ENCODE results near the gene KIF13A.
"Not testable (repeated sequence)": the region's sequence is repeated elsewhere in the genome, so short reads cannot be mapped to it uniquely, and the experiment has no call there.

KIF13A gene

GRCh38 chr6:17967668-17968518, 19.5 kb downstream of the KIF13A start:
- DNase-seq: no peak

GRCh38 chr6:17966451-17966850, 21.0 kb downstream of the KIF13A start:
- DNase-seq: no peak

- no peak for DNase-seq
These were observed 22.0 kb downstream of the KIF13A start for GRCh38 chr6:17965397-17965796.

GRCh38 chr6:17964633-17965032, 22.8 kb downstream of the KIF13A start:
- DNase-seq: no peak

GRCh38 chr6:17962436-17963031, 24.9 kb downstream of the KIF13A start:
- peak; percentile 2 for DNase-seq

- no peak for DNase-seq
These were observed 28.1 kb downstream of the KIF13A start for GRCh38 chr6:17959302-17959701.

GRCh38 chr6:17957904-17958620, 29.4 kb downstream of the KIF13A start:
- DNase-seq: no peak

- DNase-seq: no peak
These were observed 29.9 kb downstream of the KIF13A start for GRCh38 chr6:17957498-17957897.

GRCh38 chr6:17957086-17957485, 30.3 kb downstream of the KIF13A start:
- no peak for DNase-seq

- DNase-seq: no peak
These were observed 37.3 kb downstream of the KIF13A start for GRCh38 chr6:17950095-17950494.

- DNase-seq: no peak
These were observed 38.3 kb downstream of the KIF13A start for GRCh38 chr6:17949168-17949567.

GRCh38 chr6:17948725-17949124, 38.7 kb downstream of the KIF13A start:
- no peak for DNase-seq

GRCh38 chr6:17947574-17947973, 39.9 kb downstream of the KIF13A start:
- not testable (repeated sequence) for DNase-seq

- no peak for DNase-seq
These were observed 41.9 kb downstream of the KIF13A start for GRCh38 chr6:17945575-17945974.

GRCh38 chr6:17945111-17945510, 42.3 kb downstream of the KIF13A start:
- no peak for DNase-seq

GRCh38 chr6:17941318-17941717, 46.1 kb downstream of the KIF13A start:
- DNase-seq: no peak

- no peak for DNase-seq
These were observed 47.2 kb downstream of the KIF13A start for GRCh38 chr6:17940151-17940792.

- DNase-seq: no peak
These were observed 48.5 kb downstream of the KIF13A start for GRCh38 chr6:17938901-17939300.

GRCh38 chr6:17935188-17936149, 52.0 kb downstream of the KIF13A start:
- DNase-seq: no peak

GRCh38 chr6:17933716-17934115, 53.7 kb downstream of the KIF13A start:
- no peak for DNase-seq

GRCh38 chr6:17932330-17932852, 55.0 kb downstream of the KIF13A start:
- DNase-seq: no peak

- no peak for DNase-seq
These were observed 56.2 kb downstream of the KIF13A start for GRCh38 chr6:17931227-17931626.

Measured in NCI-H510A treated with DMSO at 0.1 percent for 48 hours (cell line).